ENCODE results near the gene GATA3.

DNA sequence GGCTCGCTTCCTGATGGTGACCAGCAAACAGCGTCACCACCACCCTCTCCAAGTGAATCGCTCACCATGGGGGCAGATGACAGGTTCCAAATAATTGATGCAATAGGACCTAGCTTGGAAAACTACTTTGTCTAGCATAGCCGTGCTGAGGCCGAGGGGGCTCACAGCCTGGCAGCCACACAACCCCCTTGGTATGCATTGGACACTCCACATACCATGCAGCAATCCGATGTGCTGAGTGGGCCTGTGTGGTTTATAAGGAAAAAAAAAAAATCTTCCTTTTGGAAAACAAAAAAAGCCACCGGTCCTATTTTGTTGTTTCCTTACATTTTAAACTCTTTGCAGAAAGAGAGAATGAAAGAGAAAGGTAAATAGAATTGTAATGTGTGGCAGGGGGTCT is 15.1 kb downstream of the GATA3 start:
- TF ChIP-seq, protein P1, sequence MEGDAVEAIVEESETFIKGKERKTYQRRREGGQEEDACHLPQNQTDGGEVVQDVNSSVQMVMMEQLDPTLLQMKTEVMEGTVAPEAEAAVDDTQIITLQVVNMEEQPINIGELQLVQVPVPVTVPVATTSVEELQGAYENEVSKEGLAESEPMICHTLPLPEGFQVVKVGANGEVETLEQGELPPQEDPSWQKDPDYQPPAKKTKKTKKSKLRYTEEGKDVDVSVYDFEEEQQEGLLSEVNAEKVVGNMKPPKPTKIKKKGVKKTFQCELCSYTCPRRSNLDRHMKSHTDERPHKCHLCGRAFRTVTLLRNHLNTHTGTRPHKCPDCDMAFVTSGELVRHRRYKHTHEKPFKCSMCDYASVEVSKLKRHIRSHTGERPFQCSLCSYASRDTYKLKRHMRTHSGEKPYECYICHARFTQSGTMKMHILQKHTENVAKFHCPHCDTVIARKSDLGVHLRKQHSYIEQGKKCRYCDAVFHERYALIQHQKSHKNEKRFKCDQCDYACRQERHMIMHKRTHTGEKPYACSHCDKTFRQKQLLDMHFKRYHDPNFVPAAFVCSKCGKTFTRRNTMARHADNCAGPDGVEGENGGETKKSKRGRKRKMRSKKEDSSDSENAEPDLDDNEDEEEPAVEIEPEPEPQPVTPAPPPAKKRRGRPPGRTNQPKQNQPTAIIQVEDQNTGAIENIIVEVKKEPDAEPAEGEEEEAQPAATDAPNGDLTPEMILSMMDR (IDR thresholded peaks at IDR 0.05 in 4 of 5, conservative IDR thresholded peaks at IDR 0.05 in 1 of 5): no peak
- no peak for TF ChIP-seq POLR2A (IDR thresholded peaks at IDR 0.05)

All from gastrocnemius medialis (tissue), 4 donors.